Myocyte (in vitro differentiated cells): Measurements from ENCODE around the gene NRGN. TPM values are rescaled to one million over a fixed set of nuclear protein-coding genes. Genes with fewer than 3 reads are reported as not detected.
A peak's percentile ranks its signal among the peaks of the same experiment; 100 is the strongest.

ENCODE experiments used
- DNase-seq: peaks from one replicate; pipeline ENCODE4 v3.0.0-alpha.2; 2012; ENCODE audit warnings: low read depth
- total RNA-seq: library from RNA; depleted of rRNA; stranded (reverse); fragments of >200 nt; gene quantifications from 2 replicates; pipeline ENCODE4 v1.2.3, GENCODE V29; 2014

NRGN gene
- total RNA-seq, 1 donor from 2014 or later: not detected

GRCh38 chr11:124779568-124779967 is 39.8 kb downstream of the NRGN start:
- DNase-seq: no peak

GRCh38 chr11:124783002-124783401 is 43.3 kb downstream of the NRGN start:
- DNase-seq: no peak

- DNase-seq: no peak
These were observed 44.3 kb downstream of the NRGN start for GRCh38 chr11:124784051-124784450.

- DNase-seq: peak; percentile 62
These were observed 48.8 kb downstream of the NRGN start for GRCh38 chr11:124788521-124788920.

- no peak for DNase-seq
These were observed 52.0 kb downstream of the NRGN start for GRCh38 chr11:124791626-124792341.

- peak; percentile 73 for DNase-seq
These were observed 53.9 kb downstream of the NRGN start for GRCh38 chr11:124793466-124794278.

GRCh38 chr11:124796312-124796711 is 56.6 kb downstream of the NRGN start:
- no peak for DNase-seq

Other genes starting within 250 kb of the NRGN start
- not detected in 2 replicates for gene OR8B12, start 196.3 kb upstream of the NRGN start, total RNA-seq
- gene OR8A1, start 169.9 kb upstream of the NRGN start, total RNA-seq: not detected in 2 replicates
- not detected in 2 replicates for gene PANX3, start 128.5 kb upstream of the NRGN start, total RNA-seq
- 21.7 and 23.8 TPM in 2 replicates for gene TBRG1, start 117.1 kb upstream of the NRGN start, total RNA-seq
- gene SIAE, start 66.2 kb upstream of the NRGN start, total RNA-seq: 14.4 and 14.8 TPM in 2 replicates
- gene SPA17, start 66.0 kb upstream of the NRGN start, total RNA-seq: 4.6 and 7.7 TPM in 2 replicates
- not detected in 2 replicates for gene VSIG2, start 12.3 kb downstream of the NRGN start, total RNA-seq
- 0.08 and 0.26 TPM in 2 replicates for gene ESAM, start 22.3 kb downstream of the NRGN start, total RNA-seq
- 5.7 and 6.7 TPM in 2 replicates for gene MSANTD2, start 60.5 kb downstream of the NRGN start, total RNA-seq
- gene ROBO3, start 125.5 kb downstream of the NRGN start, total RNA-seq: 14.1 and 17.0 TPM in 2 replicates
- 3.4 and 10.5 TPM in 2 replicates for gene ROBO4, start 157.9 kb downstream of the NRGN start, total RNA-seq
- not detected in 2 replicates for gene HEPN1, start 179.3 kb downstream of the NRGN start, total RNA-seq
- gene HEPACAM, start 196.1 kb downstream of the NRGN start, total RNA-seq: not detected in 2 replicates
- gene CCDC15, start 214.3 kb downstream of the NRGN start, total RNA-seq: 1.7 and 1.8 TPM in 2 replicates